ENCODE measurements around the gene DUS3L. TPM values are rescaled to one million over a fixed set of nuclear protein-coding genes. Genes with fewer than 3 reads are reported as not detected.

DUS3L gene, protein sequence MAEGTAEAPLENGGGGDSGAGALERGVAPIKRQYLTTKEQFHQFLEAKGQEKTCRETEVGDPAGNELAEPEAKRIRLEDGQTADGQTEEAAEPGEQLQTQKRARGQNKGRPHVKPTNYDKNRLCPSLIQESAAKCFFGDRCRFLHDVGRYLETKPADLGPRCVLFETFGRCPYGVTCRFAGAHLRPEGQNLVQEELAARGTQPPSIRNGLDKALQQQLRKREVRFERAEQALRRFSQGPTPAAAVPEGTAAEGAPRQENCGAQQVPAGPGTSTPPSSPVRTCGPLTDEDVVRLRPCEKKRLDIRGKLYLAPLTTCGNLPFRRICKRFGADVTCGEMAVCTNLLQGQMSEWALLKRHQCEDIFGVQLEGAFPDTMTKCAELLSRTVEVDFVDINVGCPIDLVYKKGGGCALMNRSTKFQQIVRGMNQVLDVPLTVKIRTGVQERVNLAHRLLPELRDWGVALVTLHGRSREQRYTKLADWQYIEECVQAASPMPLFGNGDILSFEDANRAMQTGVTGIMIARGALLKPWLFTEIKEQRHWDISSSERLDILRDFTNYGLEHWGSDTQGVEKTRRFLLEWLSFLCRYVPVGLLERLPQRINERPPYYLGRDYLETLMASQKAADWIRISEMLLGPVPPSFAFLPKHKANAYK
- 15.9 and 30.0 TPM in 2 replicates for total RNA-seq

- peak; percentile 95 for DNase-seq (ENCODE audit: low read depth)
Observed at GRCh38 chr19:5790559-5791520, at the start of gene DUS3L. TSS of gene DUS3L (minus strand) at chr19:5791163. CDS start at chr19:5791141, 22 bp downstream.

GRCh38 chr19:5839065-5840017 lies 48.4 kb upstream of the DUS3L start, which contains the start of gene FUT6:
TSS of gene FUT6 (minus strand) at chr19:5839702. CDS start at chr19:5832567, 7,135 bp downstream.
- no peak for DNase-seq (ENCODE audit: low read depth)

DNA sequence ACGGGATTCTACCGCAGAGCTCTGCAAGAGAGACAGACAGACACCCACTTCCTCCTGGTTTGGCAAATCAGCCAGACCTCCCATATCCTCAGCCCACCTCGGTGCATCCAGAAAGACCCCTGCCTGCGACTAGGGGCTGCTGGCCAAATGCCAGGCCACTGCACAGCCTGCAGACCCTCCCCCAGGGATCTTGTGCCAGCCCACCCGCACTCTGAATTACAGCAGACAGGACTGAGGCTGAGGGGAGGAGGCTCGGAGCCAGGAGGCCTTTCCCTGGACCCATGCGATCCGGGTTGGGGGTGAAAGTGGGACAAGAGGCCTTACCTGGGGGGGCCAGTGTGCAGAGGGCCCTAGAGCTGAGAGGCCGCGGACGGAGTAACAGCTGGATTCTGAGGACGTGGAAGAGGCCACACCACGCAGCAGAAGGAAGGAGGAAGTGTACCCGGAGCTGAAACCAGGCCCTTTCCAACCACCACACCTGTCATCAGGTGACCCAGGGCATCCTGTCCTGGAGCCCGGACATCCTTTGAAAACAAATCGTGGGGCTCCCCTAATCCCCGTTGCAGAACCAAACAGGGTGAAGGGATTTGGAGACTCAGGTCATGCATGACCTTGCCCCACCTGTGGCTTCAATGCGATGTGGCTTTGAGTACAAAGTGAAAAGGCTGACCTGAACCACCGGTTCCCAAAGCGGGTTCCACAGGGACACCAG lies 47.5 kb upstream of the DUS3L start:
- DNase-seq (ENCODE audit: low read depth), result no peak

DNA sequence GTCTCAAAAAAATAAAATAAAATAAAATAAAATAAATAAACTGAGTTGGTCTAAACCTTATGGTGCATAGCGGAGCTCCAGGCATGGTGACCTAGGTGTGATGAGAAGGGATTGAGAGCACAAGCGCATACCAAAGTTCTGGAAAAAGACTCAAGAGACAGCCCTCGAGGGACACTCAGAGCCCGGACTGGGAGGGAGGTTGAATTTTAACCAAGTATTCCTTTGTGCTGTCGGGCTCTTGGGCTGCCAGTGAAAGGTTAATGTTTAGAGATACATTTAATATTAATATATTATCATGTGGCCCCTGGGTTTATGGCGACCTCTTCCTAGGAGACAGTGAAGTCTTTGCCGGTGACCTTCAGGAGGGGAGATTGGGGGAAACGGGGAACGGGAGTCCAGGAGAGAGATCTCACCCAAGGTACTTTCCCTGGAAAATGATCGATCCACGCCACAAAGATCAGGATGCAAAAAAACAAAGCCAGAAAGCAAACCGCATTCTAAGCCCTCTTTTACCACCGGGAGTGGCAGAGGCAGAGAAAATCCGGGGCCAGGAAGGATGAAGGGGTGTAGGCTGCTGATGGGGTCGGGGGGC lies 46.9 kb upstream of the DUS3L start:
- DNase-seq (ENCODE audit: low read depth), result no peak

DNA sequence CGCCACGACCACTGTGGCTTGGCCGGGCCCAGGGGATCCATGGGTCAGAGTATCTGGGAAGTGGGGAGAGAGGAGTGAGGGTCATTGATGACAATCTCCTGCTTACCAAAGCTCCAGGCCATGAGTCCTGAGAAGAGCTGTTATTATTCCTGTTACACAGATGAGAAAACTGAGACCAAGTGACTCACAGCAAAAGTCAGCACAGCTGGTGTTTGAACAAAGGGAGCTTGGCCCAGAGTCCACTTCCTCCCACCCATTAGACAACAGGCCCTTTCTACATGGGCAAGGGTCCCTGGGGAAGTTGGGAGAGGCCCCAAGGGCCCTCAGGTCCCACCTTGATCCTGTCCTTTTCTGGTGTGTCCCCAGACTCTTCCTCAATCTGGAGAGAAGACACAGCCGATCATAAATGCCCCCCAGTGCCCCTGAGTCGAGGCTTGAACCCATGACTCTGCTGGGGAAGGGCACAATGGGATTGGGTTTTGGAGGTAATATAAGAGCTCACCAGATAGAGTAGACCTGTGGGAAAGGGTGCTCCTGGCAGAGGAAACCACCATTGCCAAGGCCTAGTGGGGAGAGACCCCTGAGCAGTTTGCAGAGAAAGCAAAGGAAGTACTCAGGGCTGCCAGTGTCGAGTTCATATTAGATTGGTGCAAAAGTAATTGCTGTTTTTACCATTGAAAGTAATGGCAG lies 41.7 kb upstream of the DUS3L start:
- no peak for DNase-seq (ENCODE audit: low read depth)

DNA sequence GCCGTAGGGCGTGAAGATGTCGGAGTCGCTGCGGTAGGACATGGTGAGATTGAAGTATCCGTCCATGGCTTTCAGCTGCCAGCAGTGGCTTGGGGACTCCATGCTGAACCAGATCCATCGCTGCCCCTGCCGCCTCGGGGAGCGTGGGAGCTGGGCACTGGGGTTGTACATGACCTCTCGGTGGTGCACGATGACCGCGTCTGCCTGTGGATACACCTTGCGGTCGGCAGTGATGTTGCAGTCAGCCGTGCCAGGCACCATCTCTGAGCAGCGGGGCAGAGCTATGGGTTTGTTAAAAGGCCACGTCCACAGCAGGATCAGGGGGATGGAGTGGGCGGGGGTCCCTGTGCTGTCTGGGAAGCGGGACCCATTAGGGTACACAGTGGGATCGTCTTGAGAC lies 41.1 kb upstream of the DUS3L start:
- DNase-seq (ENCODE audit: low read depth), result no peak

GRCh38 chr19:5831159-5831558 lies 40.2 kb upstream of the DUS3L start:
- DNase-seq (ENCODE audit: low read depth), result no peak

DNA sequence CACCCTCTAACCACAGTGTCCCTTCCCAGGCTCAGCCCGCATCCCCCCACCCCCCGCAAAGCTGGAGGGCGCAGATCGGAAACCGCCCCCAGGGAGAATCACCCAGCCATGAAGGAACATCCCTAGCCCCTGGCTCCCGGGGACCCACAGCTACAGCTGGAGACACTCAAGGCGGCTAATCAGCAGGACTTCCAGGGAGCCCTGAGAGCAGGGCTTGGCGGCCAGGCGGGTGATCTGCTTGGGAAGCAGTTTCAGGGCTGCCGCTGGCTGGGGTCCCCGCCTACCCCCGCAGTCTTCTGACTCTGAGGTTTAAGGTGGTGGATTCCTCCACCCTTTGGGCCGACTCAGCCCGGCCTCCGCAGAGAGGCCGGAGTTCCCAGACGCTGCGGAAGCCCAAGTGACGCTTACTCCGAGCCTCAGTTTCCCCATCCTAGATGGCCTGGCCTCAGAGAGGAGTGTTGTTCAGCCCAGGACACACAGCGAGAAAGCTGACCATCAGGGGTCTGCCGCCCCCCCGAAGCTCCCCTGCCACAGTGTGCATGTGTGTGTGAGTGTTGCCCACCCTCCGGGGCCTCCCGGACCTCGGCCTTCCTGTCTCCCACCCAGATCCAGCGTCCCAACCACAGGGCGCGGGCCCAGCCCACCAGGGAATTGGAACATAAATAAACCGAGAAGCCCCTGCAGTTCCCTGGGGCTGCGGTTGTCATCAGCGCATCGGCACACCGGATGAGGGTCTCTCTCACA lies 38.8 kb upstream of the DUS3L start:
- DNase-seq (ENCODE audit: low read depth), result no peak

- DNase-seq (ENCODE audit: low read depth), result no peak
Observed at GRCh38 chr19:5828661-5829566, 38.0 kb upstream of the DUS3L start.

- DNase-seq (ENCODE audit: low read depth), result peak; percentile 74
Observed at GRCh38 chr19:5827891-5828660, 37.1 kb upstream of the DUS3L start.

DNA sequence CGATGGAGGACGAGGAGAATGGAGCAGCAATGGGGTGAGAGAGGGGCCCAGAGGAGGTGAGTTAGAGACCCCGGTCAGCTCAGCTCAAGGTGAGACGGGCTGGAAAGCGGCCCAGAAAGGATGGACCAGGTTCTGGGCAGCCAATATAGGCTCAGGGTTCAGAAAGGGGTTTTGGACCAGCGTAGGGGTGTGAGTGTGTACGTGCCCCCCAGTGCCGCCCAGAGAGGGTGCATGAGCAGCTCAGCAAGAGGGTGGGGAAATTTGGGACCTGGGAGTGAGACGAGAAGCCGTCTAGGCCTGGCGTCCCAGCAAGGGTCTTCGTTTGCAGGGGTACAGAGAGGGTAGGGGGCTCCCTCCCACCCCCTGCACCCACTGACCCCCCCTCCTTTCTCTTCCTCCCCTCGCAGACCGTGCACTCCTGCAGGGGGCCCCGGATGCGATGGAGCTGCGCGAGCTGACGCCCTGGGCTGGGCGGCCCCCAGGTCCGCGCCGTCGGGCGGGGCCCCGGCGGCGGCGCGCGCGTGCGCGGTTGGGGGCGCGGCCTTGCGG lies 36.5 kb upstream of the DUS3L start:
- DNase-seq (ENCODE audit: low read depth), result no peak

GRCh38 chr19:5826531-5827341 lies 35.8 kb upstream of the DUS3L start:
- peak; percentile 66 for DNase-seq (ENCODE audit: low read depth)

DNA sequence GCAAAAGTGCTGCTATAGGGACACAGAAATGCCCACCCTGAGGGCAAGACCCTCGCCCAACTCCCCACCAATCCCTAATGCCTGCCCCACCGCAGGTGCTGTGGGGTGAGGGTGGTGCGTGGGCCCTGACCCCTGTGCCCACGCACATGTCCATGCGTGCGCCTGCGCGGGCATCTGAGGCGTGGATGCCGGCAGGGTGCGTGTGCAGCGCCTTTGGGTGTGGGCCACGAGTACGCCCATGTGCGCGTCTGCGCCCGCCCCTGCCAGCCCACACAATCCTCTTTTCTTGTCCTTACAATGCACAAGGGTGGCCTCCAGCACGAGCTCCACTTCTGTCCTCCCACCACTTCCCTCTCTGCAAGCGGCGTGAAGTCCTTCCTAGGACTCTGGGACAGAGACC lies 34.2 kb upstream of the DUS3L start:
- DNase-seq (ENCODE audit: low read depth), result no peak

DNA sequence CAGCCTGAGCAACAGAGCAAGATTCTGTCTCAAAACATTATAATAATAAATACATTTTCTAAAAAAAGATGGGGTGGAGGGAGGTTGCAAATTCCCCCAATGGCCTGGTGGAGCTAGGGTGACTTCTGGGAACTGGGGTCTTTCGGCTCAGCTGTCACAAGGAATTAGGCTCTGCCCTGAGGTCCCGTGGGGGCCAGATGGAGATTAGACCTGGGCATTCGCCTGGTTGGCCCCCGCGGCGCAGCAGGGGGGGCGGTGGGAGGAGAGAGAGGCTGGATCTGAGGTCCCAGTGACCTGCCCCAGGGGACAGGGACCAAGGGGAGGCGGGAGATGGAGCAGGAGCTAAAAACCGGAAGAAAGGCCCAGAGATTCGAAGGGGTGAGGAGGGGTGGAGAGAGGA lies 33.8 kb upstream of the DUS3L start:
- no peak for DNase-seq (ENCODE audit: low read depth)

DNA sequence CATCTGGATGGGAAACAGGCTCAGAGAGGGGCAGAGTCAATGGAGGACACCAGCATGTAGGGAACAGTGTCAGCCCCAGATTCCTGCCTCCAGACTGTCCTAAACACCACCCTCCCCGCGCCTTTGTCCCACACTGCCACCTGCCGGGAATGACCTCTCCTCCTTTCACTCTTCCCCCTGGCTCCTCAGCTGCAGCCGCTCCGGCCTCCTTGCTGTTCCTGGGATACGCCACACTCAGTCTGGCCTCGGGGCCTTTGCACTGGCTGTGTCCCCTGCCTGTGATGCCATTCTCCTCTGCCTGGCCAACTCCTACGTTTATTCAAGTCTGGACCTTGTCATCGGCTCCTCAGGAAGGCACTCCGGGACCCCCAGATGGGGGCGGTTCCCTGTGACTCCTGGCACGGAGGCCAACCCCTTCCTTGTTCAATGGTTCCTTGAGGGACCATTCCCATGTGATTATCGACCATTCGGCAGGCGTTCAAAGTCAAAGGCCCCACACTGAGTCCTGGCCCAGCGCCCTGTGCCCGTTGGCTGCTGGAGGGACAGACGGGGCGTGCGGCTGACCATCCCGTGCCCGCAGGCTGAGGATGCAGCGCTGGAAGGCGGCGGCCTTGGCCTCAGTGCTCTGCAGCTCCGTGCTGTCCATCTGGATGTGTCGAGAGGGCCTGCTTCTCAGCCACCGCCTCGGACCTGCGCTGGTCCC lies 32.8 kb upstream of the DUS3L start:
- no peak for DNase-seq (ENCODE audit: low read depth)
